Measurements from ENCODE around the gene MDM2. TPM values are rescaled to one million over a fixed set of nuclear protein-coding genes. Genes with fewer than 3 reads are reported as not detected.

The MDM2 gene
- total RNA-seq, 1 experiment from 2014 or later, result 159 TPM

DNA sequence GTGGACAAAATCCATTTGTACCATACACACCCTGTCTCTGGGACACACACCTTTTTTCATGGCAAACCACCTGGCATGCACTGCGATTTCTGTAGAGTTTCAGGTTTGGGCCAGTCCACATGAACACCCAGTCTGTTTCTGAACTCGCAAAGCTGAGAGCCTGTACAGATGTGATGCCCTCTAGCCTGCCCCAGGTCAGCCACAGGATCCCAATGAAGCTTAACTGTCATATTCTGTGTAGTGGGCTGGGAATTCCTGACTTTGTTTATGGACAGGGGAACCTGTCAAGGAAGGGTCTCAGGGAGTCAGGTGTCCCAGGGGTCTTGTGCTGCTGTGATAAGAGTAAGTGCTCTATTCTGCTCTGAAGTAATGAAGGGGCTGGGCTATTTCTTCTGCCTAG lies 85.2 kb downstream of the MDM2 start:
- Histone ChIP-seq H3K4me1 (ENCODE audit: insufficient read depth, low read length) (no peaks in the 10 kb centered on the region), H3K9ac (ENCODE audit: extremely low read depth, insufficient read length, low read length) (no peak overlapping the region), H3K23me2 (ENCODE audit: insufficient read length, low read depth, low read length, poor library complexity, severe bottlenecking) (no peaks in the 10 kb centered on the region), H3K79me1 (ENCODE audit: insufficient read depth, low read depth, low read length, poor library complexity, severe bottlenecking) (no peaks in the 10 kb centered on the region), H4K91ac (ENCODE audit: insufficient read length, low read depth, low read length) (no peak overlapping the region), H2AFZ (ENCODE audit: low read length) (no peak overlapping the region), H3K4ac (ENCODE audit: low read depth, low read length) (no peak overlapping the region), H3K14ac (ENCODE audit: insufficient read depth, low read length) (no peak overlapping the region), H3K23ac (ENCODE audit: insufficient read length, low read depth, low read length) (no peak overlapping the region), H3K79me2 (ENCODE audit: insufficient read depth, low read length) (no peaks in the 10 kb centered on the region), H3K27me3 (ENCODE audit: insufficient read depth, low read length) (no peaks in the 10 kb centered on the region), H2BK120ac (ENCODE audit: low read depth, low read length, poor library complexity, severe bottlenecking) (no peak overlapping the region), H4K8ac (replicated peaks; ENCODE audit: insufficient read length, low read depth, low read length) (no peak overlapping the region), H2BK15ac (ENCODE audit: low read depth, low read length) (no peak overlapping the region), H3K9me3 (ENCODE audit: control insufficient read depth, low read depth, low read length) (no peaks in the 10 kb centered on the region), H3K27ac (ENCODE audit: insufficient read length, low read depth, low read length) (no peak overlapping the region), H3K4me2 (ENCODE audit: insufficient read depth, insufficient read length, low read length) (no peak overlapping the region), H3K18ac (ENCODE audit: insufficient read length, low read depth, low read length) (no peak overlapping the region), H4K20me1 (ENCODE audit: control insufficient read depth, insufficient read depth, insufficient read length) (no peaks in the 10 kb centered on the region), H2BK12ac (ENCODE audit: insufficient read length, low read depth, low read length) (no peak overlapping the region), H3T11ph (ENCODE audit: low read length) (no peak overlapping the region), H2AK5ac (ENCODE audit: insufficient read length, low read length) (no peak overlapping the region), H2BK5ac (ENCODE audit: insufficient read length, low read length) (no peak overlapping the region), H3K56ac (ENCODE audit: insufficient read length, low read depth, low read length) (no peak overlapping the region), H4K5ac (ENCODE audit: insufficient read length, low read depth, low read length) (no peak overlapping the region), H2BK20ac (ENCODE audit: low read depth, low read length, poor library complexity, severe bottlenecking) (no peak overlapping the region)
- Mint-ChIP-seq H3K9me3 (no peaks in the 10 kb centered on the region; a peak in 2 of 5 replicates), H3K27me3 (ENCODE audit: low read depth) (no peaks in the 10 kb centered on the region), H3K27ac (no peak overlapping the region), H3K4me1 (no peaks in the 10 kb centered on the region), H3K36me3 (ENCODE audit: insufficient read depth in 1 of 3, low read depth in 3 of 3) (no peaks in the 10 kb centered on the region), H3K4me3 (no peak overlapping the region)
- WGBS (ENCODE audit: extremely low coverage, insufficient read length, low lambda C conversion rate), result no CpG with 5 or more reads among the region's 2 CpGs
- no peak for DNase-seq
- TF ChIP-seq, protein P1, sequence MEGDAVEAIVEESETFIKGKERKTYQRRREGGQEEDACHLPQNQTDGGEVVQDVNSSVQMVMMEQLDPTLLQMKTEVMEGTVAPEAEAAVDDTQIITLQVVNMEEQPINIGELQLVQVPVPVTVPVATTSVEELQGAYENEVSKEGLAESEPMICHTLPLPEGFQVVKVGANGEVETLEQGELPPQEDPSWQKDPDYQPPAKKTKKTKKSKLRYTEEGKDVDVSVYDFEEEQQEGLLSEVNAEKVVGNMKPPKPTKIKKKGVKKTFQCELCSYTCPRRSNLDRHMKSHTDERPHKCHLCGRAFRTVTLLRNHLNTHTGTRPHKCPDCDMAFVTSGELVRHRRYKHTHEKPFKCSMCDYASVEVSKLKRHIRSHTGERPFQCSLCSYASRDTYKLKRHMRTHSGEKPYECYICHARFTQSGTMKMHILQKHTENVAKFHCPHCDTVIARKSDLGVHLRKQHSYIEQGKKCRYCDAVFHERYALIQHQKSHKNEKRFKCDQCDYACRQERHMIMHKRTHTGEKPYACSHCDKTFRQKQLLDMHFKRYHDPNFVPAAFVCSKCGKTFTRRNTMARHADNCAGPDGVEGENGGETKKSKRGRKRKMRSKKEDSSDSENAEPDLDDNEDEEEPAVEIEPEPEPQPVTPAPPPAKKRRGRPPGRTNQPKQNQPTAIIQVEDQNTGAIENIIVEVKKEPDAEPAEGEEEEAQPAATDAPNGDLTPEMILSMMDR (conservative IDR thresholded peaks at IDR 0.05), result no peak
